GM19193 (cell line): Measurements from ENCODE around the gene RFX3.

Source experiments
- POLR2A ChIP-seq: IDR thresholded peaks from 4 replicates; pipeline ENCODE4 v1.6.1; 2011; ENCODE audit not compliant: insufficient read depth, insufficient read length; ENCODE audit errors: extremely low read depth

Gene RFX3

DNA sequence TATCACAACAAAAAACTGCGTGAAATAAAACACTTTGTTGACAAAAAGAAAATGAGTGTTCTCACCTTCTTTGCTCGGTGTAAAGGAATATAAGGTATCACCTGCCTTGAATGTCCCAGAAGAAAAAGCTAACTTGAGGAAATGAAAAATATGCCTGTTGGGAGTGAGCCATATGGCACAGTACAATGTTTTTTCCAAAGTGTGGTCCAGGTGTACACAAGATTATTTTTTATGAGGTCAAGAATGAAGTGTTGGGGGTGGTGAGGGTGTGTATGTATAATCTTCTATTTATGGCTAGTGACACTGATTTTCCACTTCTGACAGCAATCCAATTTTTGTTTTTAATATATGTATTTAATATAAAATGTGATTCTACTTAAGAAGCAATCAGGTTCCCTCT is 134.4 kb downstream of the RFX3 start:
- no peak for TF ChIP-seq POLR2A

DNA sequence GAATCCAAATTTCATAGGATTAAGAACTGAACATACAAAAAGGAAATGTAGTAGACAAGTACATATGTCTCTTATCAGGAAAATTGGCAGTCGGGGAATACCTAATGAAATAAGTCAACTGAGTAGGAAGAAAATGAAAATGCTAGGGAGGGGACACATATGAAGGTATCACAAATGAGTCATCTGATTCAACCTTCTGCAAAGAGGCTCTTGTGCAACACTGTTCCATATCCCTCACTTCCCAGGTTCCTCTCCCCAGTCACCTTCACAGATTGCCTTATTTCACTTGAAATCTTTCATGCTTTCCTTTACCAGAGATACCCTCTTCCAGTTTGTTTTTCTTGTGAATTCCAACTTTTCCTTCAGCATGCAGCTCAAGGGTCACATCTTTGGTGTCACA is 139.0 kb downstream of the RFX3 start:
- no peak for TF ChIP-seq POLR2A

- TF ChIP-seq POLR2A, result no peak
Observed at GRCh38 chr9:3385871-3386270, 139.9 kb downstream of the RFX3 start.

DNA sequence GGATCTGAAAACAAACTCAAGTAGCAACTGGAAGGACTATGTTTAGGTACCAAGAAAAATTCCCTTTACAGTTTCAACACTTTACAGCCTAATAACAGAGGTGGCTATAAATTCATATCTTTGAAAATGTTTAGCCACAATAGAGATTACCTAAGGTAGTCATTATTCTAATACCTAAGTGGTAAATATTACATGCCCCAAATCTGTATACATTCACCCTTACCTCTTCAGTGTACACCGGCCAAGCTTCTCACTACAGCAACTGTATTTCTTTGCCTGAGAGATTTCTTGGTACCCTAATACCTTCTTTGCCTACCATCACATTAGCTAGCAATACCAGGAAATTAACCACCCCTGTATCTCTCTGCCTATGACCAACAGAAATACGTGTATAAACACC is 154.0 kb downstream of the RFX3 start:
- no peak for TF ChIP-seq POLR2A

GRCh38 chr9:3370715-3371114 is 155.1 kb downstream of the RFX3 start:
- no peak for TF ChIP-seq POLR2A

DNA sequence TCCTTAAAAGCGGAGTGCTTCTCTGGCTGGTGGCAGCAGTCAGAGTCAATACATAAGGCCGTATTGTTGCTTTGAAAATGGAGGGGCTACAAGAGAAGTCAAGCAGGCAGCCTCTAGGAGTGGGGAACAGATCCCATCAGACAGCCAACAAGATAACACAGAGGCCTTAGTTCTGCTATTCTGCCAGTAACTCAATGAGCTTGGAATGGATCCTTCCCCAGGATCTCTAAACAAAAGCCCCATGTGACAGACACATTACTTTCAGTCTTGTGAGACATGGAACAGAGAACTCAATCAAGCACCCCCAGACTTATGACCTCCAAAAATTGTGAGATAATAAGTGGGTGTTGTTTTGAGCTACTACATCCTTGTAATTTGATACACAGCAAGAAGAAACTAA is 158.6 kb downstream of the RFX3 start:
- TF ChIP-seq POLR2A, result no peak

GRCh38 chr9:3361689-3362392 is 164.0 kb downstream of the RFX3 start:
- TF ChIP-seq POLR2A, result no peak

- no peak for TF ChIP-seq POLR2A
Observed at GRCh38 chr9:3361116-3361515, 164.7 kb downstream of the RFX3 start.

GRCh38 chr9:3360245-3360644 is 165.6 kb downstream of the RFX3 start:
- TF ChIP-seq POLR2A, result no peak

GRCh38 chr9:3359778-3360177 is 166.0 kb downstream of the RFX3 start:
- no peak for TF ChIP-seq POLR2A

DNA sequence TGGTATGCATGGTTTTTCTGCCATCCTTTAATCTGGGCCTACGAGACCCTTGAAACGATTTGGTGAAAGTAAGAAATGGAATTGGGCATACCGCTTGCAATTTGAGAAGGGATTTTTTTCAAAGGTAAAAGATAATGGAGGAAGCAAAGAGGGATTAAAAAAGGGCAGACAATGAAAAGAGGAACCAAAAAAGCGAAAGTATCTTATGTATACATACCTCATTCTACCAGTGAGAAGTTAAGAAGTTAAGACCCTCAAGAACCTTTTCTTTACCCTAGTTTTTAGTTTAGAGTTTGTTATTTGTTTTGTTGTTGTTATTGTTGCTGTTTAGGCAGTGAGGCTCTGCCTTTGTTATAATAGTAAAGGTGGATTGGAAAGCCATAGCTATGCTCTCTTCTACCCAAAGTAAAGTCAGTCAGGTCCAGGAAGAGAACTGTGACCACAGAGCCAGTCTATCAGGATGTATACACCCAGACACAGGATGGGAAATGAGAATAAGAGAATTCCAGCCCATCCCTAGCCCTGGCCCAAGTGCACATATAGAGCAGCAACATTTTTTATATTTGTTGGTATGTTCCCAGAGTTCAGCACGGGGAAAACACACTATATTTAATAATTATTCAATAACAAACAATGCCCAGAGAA is 166.6 kb downstream of the RFX3 start:
- TF ChIP-seq POLR2A, result no peak

- TF ChIP-seq POLR2A, result no peak
Observed at GRCh38 chr9:3348169-3348568, 177.6 kb downstream of the RFX3 start.

- TF ChIP-seq POLR2A, result no peak
Observed at GRCh38 chr9:3346549-3346948, 179.3 kb downstream of the RFX3 start.

DNA sequence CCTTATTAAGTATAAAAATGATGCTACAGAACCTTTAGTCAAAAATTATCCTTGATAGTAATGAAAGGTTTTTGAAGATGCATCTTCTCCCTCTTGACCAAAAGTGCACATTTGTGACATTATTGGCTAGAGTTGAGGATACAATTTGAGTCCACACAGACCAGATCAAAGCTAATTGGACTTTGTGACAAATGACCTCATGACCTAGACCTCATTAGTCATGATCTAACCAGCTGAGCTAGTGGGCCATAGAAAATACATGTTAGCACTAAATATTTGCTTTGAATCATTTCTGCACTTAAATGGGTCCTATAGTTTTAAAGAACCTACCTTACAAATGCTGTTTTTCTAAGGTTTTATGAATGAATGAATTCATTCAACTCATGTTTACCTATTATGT is 182.1 kb downstream of the RFX3 start:
- TF ChIP-seq POLR2A, result no peak

- TF ChIP-seq POLR2A, result no peak
Observed at GRCh38 chr9:3342159-3342777, 183.5 kb downstream of the RFX3 start.
